Measurements from ENCODE around the gene WWOX. TPM values are rescaled to one million over a fixed set of nuclear protein-coding genes. Genes with fewer than 3 reads are reported as not detected.

Gene WWOX
- total and polyA plus RNA-seq, 10 donors: 5.9 to 90.3 (median 26.4) TPM

GRCh38 chr16:78655331-78656113 lies 556.1 kb downstream of the WWOX start:
- Histone ChIP-seq H3K36me3 (no peaks in the 10 kb centered on the region), H3K4me1 (peaks cover 0 to 18% (median 2%) of the 10 kb centered on the region in 6 donors), H3K27ac (no peak overlapping the region), H3K27me3 (replicated peaks in 1 of 7) (no peaks in the 10 kb centered on the region), H3K4me3 (no peak overlapping the region), H3K9me3 (no peaks in the 10 kb centered on the region)
- TF ChIP-seq POLR2AphosphoS5 (IDR thresholded peaks at IDR 0.05) (no peak), POLR2A (IDR thresholded peaks at IDR 0.05) (no peak)
- TF ChIP-seq, protein P1, sequence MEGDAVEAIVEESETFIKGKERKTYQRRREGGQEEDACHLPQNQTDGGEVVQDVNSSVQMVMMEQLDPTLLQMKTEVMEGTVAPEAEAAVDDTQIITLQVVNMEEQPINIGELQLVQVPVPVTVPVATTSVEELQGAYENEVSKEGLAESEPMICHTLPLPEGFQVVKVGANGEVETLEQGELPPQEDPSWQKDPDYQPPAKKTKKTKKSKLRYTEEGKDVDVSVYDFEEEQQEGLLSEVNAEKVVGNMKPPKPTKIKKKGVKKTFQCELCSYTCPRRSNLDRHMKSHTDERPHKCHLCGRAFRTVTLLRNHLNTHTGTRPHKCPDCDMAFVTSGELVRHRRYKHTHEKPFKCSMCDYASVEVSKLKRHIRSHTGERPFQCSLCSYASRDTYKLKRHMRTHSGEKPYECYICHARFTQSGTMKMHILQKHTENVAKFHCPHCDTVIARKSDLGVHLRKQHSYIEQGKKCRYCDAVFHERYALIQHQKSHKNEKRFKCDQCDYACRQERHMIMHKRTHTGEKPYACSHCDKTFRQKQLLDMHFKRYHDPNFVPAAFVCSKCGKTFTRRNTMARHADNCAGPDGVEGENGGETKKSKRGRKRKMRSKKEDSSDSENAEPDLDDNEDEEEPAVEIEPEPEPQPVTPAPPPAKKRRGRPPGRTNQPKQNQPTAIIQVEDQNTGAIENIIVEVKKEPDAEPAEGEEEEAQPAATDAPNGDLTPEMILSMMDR (IDR thresholded peaks at IDR 0.05 in 8 of 11, conservative IDR thresholded peaks at IDR 0.05 in 3 of 11): no peak
- WGBS, 5 donors: 67 to 83% (median 73%) methylated on average over 5 of the region's 5 CpGs
- intact Hi-C loops (cut with DNase I; ENCODE audit: low total_unique reads): no loop called here
- DNase-seq: no peak

DNA sequence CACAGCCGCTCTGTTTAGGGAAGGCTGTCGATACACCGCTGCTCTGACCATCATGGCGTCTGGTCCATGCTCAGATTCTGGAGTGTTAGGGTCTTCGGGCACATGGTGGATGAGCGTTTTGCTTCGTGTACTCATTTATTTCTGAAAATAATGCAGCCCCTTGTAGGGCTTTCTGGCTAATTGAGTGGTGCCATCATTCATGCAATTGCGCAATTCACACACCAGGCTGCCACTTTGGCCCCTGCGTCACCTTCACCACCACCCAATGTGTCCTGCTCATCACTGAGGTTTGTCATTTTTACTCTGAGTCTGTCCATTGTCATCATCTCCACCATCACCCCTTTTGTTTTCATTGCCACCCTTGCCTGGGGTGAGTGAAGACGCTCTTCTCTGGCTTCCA lies 557.4 kb downstream of the WWOX start:
- Histone ChIP-seq H3K27me3 (replicated peaks in 1 of 7) (no peaks in the 10 kb centered on the region), H3K9me3 (no peaks in the 10 kb centered on the region), H3K27ac (no peak overlapping the region), H3K4me1 (peaks cover 0 to 18% (median 2%) of the 10 kb centered on the region in 6 donors), H3K4me3 (no peak overlapping the region), H3K36me3 (no peaks in the 10 kb centered on the region)
- no peak for DNase-seq
- TF ChIP-seq, protein P1 (IDR thresholded peaks at IDR 0.05 in 8 of 11, conservative IDR thresholded peaks at IDR 0.05 in 3 of 11): no peak
- TF ChIP-seq POLR2AphosphoS5 (IDR thresholded peaks at IDR 0.05) (no peak), POLR2A (IDR thresholded peaks at IDR 0.05) (no peak)
- intact Hi-C loops (cut with DNase I; ENCODE audit: low total_unique reads): no loop called here
- WGBS, 5 donors: 84 to 95% (median 87%) methylated on average over 10 of the region's 10 CpGs

DNA sequence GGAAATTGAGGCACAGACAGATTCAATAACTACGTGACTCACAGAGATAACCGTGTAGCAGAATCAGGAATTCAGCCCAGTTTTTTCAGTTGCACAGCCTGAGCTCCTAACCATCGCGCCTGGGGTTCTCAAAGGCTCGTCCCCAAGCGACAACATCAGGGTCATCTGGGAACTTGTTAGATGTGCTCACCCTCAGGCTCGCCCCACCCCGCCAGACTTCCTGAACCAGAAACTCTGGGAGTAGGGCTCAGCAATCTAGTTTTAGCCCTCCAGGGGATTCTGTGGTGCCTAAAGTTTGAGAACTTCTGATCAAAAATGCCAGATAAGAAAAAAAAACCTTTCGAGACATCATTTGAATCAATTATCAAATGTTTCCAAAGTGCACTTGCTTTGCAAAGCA lies 559.8 kb downstream of the WWOX start:
- WGBS, 5 donors: 34 to 43% (median 42%) methylated on average over 9 of the region's 9 CpGs

DNA sequence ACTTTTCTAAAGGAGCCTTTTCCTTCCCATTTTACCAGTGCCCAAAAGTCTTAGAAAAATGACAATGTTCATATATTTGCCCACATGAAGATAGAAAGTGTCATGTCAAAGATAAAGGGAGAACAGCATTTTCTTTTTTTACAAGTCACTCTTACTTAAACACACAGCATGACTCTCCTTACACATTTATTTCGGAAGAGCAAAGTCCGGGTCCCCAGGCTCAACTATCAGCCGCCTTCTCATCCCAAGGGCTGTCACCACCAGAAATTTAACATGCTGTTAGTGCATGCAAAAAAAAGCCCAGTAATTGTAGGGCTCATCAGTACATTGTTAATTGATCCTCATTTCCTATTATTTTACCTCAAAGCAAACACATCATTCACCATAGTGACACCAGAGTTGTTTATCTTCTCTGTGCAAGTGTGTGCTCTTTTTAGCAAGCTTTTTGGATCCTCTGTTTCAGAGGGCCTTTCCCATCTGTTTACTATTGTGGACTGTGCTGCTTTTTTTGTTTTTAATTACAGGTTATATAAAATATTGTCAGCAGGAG lies 560.3 kb downstream of the WWOX start:
- no peaks in the 10 kb centered on the region for H3K27me3 ChIP-seq (replicated peaks in 1 of 7)
- H3K4me3 ChIP-seq: no peak overlapping the region
- peaks cover 0 to 18% (median 2%) of the 10 kb centered on the region in 6 donors for H3K4me1 ChIP-seq
- no peak overlapping the region for H3K27ac ChIP-seq
- intact Hi-C loops (cut with DNase I; ENCODE audit: low total_unique reads): no loop called here
- no peak for DNase-seq
- H3K36me3 ChIP-seq: no peaks in the 10 kb centered on the region
- 37 to 74% (median 52%) methylated on average over 3 of the region's 3 CpGs for WGBS, 5 donors
- no peaks in the 10 kb centered on the region for H3K9me3 ChIP-seq
- TF ChIP-seq, protein P1 (IDR thresholded peaks at IDR 0.05 in 8 of 11, conservative IDR thresholded peaks at IDR 0.05 in 3 of 11): no peak
- TF ChIP-seq POLR2A (IDR thresholded peaks at IDR 0.05): no peak
- no peak for TF ChIP-seq POLR2AphosphoS5 (IDR thresholded peaks at IDR 0.05)

More for the DNA sequence above, 559.8 kb downstream of the WWOX start:
- no peak overlapping the region for H3K4me3 ChIP-seq
- H3K36me3 ChIP-seq: no peaks in the 10 kb centered on the region
- intact Hi-C loops (cut with DNase I; ENCODE audit: low total_unique reads): no loop called here
- H3K27ac ChIP-seq: no peak overlapping the region
- DNase-seq: no peak
- TF ChIP-seq, protein P1 (IDR thresholded peaks at IDR 0.05 in 8 of 11, conservative IDR thresholded peaks at IDR 0.05 in 3 of 11): no peak
- TF ChIP-seq POLR2AphosphoS5 (IDR thresholded peaks at IDR 0.05): no peak
- TF ChIP-seq POLR2A (IDR thresholded peaks at IDR 0.05): no peak
- H3K9me3 ChIP-seq: no peaks in the 10 kb centered on the region
- H3K4me1 ChIP-seq: peaks cover 0 to 18% (median 2%) of the 10 kb centered on the region in 6 donors
- H3K27me3 ChIP-seq (replicated peaks in 1 of 7): no peaks in the 10 kb centered on the region
